Endometrial microvascular endothelial cells (primary cell): ENCODE measurements around the gene TMEM218. TPM values are rescaled to one million over a fixed set of nuclear protein-coding genes. Genes with fewer than 3 reads are reported as not detected.
"Not testable (repeated sequence)": the region's sequence is repeated elsewhere in the genome, so short reads cannot be mapped to it uniquely, and the experiment has no call there.

ENCODE experiments used
- in situ Hi-C: cut with HindIII; loops from 2 replicates; pipeline ENCODE4 v1.10.0; 2017; ENCODE audit warnings: low sequenced_read_pairs, low pct_unique_long_range_greater_than_20kb; ENCODE audit errors: inconsistent ontology term
- total RNA-seq: library from RNA; depleted of rRNA; stranded (reverse); fragments of >200 nt; gene quantifications from one replicate; pipeline ENCODE4 v1.2.3, GENCODE V29; 2015; ENCODE audit errors: inconsistent ontology term

TMEM218 gene
- total RNA-seq, 1 donor from 2014 or later: 50.9 TPM

DNA sequence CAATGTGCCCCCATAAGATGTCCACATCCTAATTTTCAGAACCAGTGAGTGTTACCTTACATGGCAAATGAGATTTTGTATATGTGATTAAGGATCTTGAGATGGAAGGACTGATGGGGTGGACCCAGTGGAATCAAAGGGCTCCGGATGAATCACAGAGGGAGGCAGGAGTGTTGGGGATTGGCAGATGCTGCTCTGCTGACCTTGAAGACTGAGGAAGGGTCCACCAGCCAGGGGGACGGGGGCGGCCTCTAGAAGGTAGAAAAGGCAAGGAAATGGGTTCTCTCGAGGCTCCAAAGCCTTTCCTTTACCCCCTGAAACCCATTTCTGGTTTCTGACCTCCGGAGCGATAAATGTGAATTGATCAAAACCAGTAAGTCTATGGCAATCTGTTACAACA is 18.8 kb downstream of the TMEM218 start:
- in situ Hi-C loops: no loop called here

DNA sequence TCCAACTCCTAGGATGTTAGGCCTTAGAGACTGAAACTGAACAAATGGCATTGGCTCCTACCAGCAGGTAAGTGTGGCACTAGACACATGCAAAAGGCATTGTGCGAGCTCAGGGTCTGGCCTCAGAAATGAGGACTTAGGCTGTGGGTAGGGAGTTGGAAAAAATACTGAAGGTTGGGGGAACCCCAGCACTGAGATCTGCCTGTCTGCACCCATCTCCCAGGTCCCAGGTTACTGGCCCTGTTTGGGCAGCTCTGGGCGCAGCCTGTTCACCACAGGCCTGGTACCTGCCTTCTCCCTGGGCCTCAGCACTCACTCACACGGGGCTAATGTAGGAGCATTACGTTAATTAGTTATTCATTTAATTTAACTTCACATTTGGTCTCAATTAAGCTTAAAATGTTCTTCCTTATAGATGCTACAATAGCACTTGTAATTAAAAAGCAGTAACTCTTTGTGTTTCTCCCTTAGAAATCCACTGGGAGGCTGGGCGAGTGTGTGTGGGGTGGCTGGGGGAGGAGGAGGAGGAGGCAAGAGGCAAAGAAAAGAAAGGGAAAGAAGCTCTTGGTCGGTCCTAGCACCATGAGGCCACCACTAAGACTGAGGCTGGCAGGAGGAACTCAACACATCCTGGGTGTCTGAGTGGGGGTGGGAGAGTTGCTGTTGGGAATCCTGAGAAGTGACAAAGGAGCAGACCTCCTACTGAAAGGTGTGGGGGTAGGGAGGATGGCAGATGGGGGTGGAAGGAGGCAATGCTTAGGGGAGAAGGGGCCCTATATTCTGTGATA is 19.4 kb downstream of the TMEM218 start:
- in situ Hi-C loops: no loop called here

DNA sequence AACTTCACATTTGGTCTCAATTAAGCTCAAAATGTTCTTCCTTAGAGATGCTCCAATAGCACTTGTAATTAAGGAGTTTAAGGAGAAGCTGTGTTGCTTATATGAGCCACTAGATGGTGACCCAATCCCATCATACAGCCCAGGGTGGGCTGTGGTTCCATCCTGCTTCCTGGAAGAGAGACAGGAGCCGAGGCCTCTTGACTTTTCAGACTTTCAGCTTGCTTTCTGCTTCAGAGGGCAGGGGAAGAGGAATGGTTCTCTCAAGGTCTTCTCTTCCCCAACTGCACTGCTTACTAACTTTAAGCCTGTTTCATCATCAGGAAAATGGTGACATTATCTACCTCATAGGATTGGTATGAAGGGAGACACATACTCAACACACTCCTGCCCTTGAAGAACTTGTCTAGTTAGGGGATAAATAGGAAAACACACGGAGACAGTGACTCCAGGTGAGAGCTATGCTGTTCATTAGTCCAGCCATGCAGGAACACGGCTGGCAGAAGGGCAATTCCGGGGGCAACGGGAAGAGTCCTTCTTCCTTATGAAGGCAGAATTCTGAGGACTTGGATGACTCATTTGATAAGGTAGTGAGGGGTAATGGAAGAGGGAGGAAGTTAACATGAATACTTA is 20.1 kb downstream of the TMEM218 start:
- in situ Hi-C loops: no loop called here

DNA sequence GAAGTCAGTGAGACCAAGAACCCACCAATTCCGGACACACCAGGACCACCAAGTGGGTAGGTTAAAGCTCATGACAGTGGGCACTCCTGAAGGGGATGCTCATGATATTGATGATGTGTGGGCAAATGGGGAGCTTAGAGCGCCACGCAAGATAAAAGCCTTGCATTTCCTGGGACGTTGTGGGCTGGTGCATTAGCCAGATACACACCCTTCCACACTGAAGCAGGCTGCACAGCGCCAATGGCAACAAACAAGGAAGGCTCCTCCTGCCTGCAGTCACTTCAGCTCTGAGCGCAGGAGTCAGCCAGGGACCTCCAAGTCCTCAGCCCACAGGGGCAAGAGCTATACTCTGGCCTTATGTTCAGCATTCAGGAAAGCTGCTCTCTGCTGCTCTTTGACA is 20.6 kb downstream of the TMEM218 start:
- in situ Hi-C loops: no loop called here

DNA sequence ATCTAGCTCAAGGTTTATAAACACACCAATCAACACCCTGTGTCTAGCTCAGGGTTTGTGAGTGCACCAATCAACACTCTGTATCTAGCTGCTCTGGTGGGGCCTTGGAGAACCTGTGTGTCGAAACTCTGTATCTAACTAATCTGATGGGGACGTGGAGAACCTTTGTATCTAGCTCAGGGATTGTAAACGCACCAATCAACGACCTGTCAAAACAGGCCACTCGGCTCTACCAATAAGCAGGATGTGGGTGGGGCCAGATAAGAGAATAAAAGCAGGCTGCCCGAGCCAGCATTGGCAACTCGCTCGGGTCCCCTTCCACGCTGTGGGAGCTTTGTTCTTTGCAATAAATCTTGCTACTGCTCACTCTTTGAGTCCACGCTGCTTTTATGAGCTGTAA is 21.3 kb downstream of the TMEM218 start:
- in situ Hi-C loops: not testable (repeated sequence)

DNA sequence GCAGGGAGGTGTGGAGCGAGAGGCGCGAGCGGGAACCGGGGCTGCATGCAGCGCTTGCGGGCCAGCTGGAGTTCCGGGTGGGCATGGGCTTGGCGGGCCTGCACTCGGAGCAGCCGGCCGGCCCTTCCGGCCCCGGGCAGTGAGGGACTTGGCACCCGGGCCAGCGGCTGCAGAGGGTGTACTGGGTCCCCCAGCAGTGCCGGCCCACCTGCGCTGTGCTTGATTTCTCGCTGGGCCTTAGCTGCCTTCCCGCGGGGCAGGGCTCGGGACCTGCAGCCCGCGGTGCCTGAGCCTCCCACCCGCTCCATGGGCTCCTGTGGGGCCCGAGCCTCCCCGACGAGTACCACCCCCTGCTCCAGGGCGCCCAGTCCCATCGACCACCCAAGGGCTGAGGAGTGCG is 21.9 kb downstream of the TMEM218 start:
- in situ Hi-C loops: not testable (repeated sequence)

DNA sequence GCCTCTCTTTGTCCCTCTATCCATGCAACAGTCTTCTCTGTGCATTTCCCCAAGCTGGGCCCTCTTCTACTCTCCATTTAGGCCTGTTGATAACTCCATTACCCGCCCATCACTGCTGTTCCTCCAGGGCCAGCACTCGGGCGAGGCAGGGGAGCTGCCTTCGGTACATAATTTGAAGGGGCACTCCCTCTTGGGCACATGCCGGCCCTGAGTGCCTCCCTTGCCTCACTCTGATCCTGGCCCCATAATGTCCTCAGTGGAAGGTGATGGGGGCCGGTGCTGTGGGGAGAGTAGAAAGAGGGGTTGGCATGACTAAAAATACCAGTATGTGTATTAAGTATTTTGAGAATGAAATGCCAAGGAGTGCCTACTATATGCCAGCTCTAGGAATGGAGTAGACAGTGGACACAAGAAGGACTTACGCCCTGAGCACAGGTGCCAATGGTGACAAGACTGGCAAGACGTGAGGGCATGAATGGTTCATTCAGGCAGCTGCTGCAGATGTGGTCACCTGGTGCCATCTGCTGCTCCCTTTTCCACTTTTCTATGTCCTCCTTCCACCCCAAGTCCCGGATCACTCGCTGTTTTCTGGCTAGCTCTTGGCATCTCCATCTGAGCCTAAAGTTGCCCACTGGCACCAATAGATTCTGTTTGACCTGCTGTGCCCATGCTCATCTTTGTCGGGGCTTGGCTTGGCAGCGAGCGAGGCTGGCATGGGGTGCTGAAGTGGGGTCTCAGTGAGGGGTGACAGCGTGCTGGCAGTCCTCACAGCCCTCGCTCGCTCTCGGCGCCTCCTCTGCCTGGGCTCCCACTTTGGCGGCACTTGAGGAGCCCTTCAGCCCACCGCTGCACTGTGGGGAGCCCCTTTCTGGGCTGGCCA is 22.6 kb downstream of the TMEM218 start:
- in situ Hi-C loops: no loop called here

DNA sequence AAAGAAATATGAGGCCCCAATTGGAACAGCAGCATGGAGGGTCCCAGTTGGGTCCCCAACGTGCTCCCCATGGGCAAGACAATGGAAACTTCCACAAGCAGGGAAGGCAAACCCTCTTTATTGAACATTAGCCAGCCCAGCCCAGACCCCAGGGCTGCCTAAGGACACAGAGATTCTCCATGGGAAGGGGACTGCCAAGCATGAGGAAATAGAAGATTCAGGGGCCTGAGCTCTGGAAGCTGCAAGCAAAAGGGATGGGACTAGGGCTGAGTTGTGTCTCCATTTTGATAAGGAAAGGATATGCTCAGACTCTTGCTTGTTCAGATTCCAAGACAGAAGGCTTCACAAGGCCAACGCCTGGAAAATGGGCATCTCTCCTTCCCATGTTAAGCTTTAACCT is 23.3 kb downstream of the TMEM218 start:
- in situ Hi-C loops: no loop called here

DNA sequence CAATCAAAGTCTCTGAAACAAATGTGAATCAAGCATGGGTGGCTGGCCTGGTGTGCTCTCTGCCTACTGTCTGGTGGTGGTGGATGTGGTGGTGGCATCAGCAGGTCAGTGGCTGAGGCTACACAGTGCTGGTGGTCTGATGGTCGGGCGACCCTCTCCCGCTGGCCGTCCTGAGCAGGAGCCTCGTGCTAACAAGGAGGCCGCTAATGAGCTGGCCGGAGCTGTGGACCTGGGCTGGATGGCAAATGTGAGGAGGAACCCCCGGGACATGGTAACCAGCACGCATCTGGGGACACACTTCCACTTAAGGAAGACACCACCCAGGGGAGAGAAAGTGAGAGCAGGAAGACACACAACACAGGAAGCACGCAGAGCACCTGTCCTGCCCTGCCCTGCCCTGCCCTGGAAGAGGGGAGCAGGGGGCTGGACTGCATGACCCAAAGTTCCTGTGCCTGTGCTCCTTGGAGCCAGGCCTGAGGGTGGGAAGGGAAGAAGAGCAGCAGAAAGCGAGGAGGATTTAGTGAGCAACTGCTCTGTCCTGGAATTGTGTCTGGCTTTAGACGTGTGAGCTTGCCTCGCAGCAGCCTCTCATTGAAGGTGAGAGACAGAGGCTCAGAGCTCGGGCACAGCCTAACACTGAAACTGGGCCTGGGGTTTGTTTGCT is 24.7 kb downstream of the TMEM218 start:
- in situ Hi-C loops: no loop called here

DNA sequence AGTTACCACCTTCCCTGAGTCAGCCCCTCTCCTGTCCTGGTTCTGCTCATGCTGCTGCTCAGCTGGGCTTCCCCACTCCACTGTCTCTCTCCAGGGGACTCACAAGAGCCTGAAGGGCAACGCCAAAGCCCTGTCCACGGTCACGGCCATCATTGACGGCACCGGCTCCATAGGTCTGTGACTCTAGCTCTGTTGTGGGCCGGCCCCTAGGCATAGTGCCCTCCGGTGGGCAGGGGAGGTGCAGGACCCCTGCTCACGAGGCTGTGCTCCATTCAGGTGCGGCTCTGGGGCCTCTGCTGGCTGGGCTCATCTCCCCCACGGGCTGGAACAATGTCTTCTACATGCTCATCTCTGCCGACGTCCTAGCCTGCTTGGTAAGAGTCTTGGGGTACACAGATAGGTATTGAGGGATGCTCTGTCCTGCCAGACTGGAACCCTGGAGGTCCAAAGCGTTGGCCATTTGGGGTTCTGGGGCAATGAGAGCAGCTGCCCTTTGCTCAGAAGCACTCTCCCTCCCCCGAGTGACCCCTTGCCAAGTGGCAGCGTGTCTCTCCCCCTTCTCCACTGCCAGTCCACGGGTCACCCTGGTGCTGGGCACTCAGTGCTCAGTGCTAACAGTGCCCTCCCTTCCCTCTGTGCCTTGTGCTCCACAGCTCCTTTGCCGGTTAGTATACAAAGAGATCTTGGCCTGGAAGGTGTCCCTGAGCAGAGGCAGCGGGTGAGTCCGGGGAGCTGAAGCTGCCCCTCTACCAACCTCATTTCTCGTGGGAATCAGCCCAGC is 25.9 kb downstream of the TMEM218 start:
- in situ Hi-C loops: no loop called here

DNA sequence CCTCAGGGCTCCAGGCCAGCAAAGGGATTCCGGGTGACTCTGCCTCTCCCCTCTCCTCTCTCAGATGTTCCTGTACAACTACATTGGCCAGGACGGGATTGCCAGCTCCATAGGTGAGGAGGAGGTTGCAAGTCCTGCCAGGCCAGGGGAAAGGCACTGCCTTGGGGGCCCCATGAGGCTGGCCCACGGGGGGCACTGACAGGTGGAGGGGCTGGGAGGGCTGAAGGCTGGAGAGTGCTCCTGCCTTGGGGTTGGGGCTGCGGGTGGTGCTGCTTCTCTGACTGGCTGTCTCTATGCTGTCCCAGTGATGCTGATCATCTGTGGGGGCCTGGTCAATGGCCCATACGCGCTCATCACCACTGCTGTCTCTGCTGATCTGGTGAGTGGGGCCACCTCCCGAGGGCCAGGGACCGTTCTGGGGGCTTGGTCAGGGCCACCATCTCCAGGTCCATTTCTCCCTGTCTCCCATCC is 26.6 kb downstream of the TMEM218 start:
- in situ Hi-C loops: no loop called here

DNA sequence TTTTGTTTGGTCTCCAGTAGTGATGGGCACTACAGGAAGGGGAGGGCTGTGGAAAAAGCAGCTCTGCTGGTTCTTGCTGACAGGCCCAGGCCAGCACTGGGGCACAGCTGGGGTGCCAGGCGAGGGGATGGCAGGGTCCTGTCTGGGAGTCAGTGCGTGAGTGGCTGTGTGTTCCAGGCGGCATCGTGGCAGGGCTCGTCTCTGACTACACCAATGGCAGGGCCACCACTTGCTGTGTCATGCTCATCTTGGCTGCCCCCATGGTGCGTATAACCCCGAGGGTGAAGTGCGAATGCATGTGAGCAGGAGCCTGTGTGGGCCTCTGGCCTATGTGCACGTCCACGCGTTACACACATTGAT is 27.4 kb downstream of the TMEM218 start:
- in situ Hi-C loops: no loop called here

DNA sequence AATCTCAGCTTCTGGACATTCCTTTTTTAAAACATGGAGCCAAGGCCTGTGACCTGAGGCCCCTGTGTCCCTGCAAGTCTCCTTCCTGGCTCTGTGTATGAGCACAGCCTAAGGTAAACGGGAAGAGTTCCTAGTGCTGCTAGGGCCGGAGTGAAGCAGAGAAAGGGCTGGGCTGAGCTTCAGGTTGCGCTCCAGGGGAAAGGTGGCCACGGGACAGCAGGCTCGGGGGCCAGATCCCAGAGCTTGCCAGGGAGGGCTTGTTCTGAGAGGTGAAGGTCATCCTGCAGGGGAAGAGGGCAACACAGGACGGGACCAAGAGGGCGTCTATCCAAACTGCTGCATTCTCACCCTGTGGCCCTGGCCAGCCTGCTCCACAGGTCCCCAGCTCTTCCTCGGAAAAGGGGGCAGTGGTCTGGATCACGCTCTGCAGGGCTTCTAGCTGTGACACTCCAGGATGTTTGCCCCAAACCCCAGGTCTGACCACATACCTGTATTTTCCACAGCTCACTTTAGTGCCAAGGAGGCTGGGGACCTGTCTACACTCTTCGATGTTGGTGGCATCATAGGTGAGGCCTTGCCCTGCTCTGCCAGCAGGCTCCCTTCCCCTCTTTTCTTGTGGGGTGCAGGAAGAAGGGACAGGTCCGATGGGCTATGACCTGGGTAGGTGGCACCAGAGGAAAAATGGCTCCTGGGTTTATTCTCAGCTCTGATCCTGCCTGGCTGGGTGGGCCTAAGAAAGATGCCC is 27.9 kb downstream of the TMEM218 start:
- in situ Hi-C loops: no loop called here

DNA sequence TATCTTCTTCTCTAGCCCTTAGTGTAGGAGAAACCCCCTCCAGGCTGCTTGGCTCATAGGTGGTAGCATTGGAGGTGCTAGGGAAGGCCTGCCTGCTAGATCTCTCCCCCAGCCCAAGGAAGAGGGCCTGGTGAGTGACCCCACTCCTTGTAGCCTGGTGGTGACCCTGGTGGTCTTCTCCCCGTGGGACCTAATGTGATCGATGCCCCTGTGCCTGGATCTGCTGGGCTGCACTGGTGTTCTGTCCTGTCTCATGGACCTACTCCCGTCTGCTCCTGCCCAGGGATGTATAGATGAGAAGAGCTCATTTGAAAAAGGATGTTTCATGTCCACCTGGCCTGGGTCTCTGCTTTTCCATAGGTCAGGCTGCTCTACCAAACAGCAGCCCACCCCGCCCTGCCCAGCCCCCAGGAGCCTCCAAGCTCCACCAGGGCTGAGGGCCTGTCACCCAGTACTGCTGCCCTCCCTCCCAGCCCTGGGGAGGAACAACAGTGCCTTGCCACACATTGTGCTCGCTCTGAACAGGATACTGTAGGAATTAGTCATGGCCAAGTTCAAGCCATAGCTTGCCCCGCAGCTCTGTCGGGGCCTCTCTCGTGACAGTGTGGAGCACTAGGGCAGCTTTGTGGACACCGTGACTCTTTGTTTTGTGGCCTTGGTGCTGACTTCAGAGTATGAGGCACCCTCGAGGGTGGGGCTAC is 28.7 kb downstream of the TMEM218 start:
- in situ Hi-C loops: no loop called here

DNA sequence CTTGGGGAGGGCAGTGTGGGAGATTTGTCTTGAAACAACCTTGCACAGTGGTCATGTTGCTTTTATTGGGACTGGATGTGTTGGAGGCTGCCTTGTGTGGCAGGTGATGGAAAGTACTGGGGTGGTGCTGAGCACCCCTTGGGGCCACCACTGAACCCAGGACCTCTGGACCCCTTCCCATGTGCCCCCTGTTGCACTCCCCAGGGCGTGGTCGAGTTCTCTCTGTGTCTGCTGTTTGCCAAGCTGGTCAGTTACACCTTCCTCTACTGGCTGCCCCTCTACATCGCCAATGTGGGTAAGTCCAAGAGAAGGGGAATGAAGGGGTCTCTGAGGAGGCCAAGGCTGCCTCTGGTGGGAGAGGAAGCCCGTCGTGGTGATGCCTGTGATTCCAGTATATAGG is 29.4 kb downstream of the TMEM218 start:
- in situ Hi-C loops: no loop called here

DNA sequence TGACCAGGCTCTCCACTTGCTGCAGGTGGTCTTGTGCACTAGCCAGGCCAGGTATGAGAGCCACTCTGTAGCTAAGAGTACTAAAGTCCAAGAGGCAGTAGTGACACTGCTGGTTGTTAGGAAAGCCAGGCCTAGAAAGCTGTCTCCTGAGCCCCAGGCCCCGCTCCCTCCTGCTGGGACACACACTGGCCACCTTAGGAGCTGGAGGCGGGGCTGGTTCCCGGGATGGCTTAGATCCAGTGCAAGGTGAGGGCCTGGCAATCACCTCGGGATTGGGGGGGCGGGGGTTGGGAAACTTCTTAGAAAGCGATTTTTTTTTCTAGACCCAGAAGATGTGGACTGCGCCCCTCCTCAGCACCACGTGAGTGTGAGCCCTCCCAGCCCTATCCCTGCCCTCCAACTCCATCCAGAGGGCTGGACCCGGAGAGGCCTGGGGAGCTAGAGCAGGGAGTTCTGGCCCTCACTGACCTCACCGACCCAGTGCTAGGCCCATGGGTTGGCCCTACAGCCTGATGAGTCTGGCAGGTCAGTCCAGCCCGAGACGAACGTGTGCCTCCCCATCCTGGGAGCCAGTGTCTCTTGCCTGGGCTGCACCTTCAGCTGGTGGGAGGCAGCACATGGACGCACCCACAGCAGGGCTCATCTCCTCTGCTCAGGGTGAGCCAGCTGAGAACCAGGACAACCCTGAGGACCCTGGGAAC is 30.2 kb downstream of the TMEM218 start:
- in situ Hi-C loops: no loop called here

DNA sequence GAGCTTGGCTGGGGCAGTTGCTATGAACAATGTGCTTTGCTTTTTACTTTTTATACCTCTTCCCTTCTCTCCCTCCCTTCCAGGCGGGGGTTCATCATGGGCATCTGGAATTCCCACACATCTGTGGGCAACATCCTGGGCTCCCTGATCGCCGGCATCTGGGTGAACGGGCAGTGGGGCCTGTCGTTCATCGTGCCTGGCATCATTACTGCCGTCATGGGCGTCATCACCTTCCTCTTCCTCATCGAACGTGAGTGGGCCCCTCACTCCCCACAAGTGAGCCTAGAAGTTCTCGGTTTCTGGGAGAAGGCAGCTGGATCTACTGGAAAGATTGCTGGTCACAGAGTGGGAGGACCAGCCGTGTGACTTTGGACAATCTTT is 30.9 kb downstream of the TMEM218 start:
- in situ Hi-C loops: no loop called here
